SIG-M5 treated with dmso at 0.1 percent for 504 hours (cell line): ENCODE data around the gene ADORA1.

Experiments
- DNase-seq: peaks from one replicate; lab custom pipeline; 2025; ENCODE audit not compliant: unreplicated experiment; lab: John Stamatoyannopoulos, UW

ADORA1 gene

DNA sequence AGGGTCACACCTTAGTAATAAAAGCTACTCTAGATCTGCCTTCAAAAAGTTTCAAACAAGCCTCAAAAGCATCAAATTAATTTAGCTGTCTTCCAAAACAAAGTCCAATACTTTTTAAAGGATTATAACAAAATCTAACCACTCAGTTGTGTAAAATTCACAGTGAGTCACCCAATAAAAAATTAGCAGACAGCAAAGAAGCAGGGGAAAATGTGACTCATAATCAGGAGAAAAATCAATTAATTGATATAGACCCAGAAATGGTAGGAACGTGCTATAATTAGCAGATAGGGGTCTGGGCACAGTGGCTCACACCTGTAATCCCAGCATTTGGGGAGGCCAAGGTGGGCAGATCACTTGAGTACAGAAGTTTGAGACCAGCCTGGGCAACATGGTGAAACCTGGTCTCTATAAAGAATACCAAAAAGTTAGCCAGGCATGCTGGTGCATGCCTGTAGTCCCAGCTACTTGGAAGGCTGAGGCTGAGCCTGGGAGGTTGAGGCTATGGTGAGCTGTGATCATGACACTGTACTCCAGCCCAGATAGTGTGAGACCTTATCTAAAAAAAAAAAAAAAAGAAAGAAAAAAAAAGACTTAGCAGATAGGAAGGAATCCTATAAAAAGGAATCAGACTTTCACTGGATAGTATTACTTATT is 33.6 kb upstream of the ADORA1 start:
- no peak for DNase-seq

DNA sequence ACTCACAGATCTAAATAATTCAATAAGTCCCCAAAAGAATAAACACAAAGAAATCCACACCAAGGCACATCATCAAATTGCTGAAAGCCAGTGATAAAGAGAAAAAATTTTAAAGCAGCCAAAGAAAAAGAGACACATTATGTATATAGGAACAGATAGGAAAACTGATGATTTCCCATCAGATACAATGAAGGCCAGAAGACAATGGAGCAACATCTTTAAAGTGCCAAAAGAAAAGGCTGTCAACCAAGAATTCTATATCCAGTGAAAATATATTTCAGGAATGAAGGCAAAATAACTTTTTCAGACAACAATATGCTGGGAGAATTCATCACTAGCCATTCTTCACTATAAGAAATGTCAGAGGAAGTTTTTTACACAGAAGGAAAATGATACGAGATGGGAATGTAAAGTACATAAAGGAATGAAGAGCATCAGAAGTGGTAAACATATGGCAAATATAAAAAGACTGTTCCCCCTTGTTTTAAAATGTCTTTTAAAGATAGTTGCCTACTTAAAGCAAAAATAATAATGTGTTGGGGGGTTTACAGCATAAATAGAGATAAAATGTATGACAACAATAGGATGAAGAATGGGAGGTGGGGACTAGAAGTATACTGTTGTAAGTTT is 32.4 kb upstream of the ADORA1 start:
- no peak for DNase-seq

DNA sequence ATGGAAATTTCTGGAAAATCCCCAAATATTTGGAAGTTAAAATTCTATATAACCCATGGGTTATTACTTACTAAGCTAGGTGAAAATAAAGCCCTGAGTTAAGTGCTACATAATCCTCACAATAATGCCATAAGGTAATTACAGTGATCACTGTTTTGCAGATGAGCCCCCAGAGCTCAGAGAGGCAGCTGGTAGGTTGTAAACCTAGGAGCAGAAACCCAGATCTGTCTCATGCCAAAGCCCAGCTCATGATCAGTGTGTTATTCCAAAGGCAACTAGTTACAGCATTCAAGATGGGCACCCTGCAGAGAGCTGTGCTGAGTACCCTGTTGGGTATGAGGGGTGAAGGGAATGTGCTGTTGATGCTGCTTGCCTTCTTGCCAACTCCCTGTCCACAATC is 31.0 kb upstream of the ADORA1 start:
- no peak for DNase-seq

DNA sequence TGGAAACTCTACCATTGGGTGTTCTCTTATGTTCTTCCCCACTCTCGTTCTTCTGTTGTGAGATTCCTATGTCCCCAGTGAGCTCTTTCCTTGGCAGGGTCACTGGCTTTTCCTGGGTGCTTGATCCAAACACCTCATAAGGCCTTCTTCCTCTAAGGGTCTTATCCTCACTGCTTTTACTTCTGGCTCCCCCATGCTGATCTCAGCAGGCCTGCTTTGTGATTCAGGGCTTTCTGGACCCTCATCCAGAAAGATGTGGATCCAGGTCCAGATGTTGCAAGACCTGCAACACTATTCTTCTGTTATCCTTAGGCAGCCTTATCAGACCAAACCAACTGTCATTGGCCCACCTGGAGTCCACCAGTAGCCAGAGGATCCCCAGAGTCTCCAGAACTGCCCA is 30.5 kb upstream of the ADORA1 start:
- DNase-seq, result no peak

DNA sequence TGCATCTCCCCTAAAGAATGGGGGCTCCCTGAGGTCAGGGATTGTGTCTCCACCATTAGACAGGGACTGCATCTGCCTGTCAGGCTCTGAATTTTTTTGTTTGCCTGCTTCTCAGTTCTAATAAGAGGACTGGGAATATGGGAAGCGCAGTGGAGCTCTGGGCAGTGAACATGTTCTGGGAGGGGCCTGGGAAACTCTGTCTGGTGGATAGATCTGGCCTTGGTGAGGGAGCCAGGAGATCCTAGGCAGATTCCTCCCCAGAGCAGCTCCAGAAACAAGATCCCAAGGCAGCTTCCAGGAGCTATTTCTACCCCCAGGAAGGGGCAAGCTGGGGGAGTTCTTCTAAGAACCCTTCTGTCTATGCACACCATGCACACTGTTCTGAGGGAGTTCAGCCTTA is 29.1 kb upstream of the ADORA1 start:
- no peak for DNase-seq

DNA sequence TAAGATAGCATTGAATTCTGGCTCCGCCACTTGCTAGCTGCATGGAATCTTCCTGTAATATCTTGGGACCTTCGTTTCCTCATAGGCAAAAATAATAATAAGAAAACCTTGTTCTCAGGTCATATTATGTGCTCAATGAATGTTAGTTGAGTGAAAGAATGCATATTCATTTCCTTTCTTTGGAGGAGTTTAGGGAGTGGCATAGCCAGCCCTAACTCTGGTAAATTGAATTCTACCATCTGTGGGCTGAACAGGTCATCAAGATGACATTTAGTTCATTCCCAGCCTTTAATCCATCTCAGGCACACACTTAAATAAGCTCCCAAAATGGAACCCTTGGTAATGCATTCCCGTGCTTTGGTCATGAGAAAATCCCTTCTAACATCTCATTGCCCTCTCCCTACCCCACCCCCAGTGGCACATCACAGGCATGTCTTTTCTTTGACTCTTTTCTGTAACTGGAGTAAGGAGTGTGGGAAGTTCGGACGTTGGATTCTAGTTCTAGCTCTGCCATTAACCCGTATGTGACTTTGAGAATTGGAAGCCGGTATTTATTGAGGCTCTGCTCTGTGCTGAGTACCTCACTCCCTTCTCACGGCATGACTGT is 28.5 kb upstream of the ADORA1 start:
- no peak for DNase-seq

DNA sequence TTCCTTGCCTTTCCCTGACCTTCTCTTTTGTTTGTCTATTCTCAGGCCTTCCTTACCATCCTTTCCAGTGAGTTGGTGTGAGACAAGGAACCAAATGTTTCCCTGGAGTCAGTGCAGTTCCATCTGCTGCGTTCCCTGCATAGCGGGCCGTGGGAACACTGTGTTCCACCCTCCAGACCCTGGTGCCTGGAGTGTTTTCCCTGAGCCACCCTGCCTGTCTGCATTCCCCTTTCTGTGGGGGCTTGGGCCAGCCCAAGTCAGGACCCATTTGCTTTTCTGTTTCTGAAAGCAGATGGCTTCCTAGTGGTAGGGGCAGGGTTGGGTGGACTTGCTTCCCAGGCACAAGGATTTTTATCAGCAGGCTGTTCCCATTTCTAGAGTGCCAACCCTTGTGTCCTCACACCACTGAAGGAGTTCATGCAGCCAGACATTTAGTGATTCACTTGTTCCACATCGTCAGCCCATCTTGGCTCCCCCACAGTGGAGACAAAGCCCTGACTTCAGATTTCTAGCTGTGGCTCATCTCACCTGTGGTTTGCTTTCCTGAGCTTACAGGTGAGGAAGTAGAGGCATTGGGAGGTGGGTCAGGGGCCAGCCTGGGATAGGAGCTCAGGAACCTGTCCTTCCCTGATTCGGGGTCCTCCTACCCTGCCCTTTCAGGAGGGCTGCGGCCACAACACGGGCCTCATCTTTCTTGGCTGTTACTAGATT is 27.6 kb upstream of the ADORA1 start:
- no peak for DNase-seq

DNA sequence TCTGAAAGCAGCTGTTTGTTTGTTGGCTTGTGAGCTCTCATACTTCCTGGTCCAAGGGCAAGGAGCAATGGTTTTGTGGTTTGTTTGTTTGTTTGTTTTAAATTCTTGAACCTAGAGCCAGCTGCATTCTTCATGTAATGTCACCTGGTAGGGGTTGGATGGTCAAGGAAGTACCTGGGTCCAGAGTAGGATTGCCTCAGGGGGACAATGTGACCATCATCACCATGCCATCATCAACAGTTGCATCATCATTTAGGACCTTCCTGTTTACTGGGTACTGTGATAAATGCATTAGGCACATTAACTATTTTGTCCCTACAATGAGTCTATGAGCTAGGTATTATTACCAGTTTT is 27.0 kb upstream of the ADORA1 start:
- no peak for DNase-seq

DNA sequence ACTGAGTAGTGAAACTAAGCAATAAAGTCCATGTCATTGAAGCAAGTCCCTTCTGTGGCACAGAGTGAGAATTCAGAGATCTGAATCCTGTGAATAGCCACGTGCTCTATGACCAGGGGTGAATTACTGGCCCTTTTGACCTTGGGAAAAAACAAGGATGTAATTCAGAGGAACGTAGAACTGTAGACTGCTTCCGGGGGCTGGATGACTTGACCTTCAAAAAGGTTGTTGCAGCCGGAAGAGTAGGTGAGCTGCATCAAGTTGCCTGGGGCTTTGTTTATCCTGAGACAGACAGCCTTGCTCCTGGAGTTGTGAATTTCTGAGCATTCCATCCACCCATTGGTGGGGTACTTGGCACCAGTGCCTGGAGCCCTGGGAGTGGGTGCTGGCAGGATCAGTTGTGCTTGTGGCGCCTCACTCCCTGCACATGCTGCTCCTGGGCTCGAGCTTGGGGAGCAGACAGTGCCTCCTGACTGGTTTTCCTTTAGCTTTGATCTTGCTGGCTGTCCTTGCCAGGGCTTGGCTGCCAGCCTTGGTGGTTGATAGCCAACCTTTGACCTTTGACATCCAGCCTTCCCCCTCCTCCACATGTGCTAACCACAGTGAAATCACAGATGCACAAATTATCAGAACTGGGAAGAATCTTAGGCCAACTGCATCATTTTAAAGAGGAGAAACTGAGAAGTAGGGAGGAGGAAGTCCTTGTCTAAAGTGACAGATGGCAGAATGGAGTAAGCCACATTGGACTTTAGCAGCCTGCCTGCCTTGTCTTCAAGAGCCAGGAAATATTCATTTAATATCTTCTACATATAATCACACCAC is 25.5 kb upstream of the ADORA1 start:
- DNase-seq, result peak; percentile 28

DNA sequence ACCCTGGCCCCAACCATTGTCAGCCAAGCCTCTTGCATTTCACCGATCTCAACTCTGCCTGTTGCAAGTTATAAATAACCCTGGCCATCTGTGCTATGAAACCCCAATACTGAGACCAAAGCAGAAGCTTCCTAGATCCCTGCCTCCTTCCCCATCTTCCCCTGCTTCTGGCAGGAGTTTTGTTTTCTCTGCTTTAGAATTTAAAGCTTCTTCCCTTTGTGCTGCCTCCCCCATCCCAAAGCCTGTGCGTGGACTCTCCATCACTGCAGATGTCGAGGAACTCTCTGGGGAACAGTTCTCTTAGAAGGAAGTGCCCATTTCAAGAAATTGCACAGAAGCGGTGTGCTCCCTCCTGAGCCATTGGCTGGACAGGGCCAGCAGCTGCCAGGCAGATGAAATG is 24.3 kb upstream of the ADORA1 start:
- DNase-seq, result no peak

DNA sequence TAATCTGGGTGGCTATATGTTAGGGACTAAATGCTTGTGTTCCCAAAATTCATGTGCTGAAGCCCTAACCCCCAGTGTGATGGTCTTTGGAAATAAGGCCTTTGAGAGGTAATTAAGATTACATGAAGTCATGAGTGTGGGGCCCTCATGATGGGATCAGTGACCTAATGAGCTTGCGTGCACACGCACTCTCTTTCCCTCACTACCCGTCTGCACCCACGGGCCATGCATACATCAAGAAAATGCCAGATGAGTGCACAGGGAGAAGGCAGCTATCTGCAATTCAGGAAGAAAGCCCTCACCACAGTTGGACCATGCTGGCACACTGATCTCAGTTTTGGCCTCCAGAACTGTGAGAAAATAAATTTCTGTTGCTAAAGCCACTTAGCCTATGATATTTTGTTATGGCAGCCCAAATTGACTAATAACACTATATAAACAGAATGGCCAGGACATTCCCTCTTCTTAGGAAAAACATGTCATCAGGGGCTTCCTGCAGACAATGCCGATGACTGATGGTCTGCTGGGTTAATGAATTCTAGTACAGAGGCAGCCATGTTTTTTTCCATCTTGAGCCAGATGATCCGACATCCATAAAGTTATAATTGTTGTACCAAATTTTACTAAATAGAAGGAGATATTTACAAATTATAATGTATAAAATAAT is 23.6 kb upstream of the ADORA1 start:
- no peak for DNase-seq

DNA sequence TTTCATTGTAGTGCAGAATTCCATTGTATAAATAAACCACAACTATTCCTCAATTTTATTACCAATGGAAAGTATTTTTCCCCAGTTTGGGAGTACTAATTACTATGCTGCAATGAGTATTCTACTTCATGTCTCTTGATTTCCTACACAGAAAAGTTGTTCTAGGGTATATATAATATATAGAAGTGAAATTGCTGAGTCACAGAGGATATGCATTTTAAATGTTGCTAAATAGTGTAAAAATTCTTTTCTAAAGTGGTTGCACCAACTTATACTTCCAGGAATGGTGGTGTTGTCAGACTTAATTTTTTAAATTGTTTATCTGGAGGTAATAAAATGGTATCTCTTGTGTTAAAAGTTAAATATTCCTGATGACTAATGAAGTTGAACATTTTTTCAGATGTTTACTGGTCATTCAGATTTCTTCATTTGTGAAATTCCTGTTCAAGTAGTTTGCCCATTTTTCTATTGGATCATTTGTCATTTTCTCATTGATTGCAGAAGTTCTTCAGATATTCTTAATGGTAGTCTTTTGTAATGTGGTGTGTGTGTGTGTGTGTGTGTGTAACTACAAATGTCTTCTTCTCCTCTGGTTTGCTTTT is 22.6 kb upstream of the ADORA1 start:
- peak; percentile 22 for DNase-seq

DNA sequence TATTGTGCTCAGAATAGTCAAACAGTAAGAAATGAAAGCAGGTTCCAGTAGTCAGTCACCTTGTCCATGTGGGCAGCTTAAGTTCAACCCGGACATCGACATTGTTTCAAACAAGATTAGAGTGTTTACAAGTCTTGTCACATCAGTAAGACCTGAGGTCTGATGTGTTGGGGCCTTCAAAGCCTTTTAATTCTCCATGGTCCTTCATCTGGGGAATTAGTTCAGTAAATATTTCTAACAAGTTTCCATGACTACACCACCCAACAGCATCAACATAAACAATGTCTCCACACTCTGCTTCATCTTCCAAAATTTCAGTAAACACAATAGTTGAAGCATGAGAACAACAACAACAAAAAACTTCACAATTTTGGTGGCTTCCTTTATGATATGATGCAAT is 15.1 kb upstream of the ADORA1 start:
- no peak for DNase-seq

DNA sequence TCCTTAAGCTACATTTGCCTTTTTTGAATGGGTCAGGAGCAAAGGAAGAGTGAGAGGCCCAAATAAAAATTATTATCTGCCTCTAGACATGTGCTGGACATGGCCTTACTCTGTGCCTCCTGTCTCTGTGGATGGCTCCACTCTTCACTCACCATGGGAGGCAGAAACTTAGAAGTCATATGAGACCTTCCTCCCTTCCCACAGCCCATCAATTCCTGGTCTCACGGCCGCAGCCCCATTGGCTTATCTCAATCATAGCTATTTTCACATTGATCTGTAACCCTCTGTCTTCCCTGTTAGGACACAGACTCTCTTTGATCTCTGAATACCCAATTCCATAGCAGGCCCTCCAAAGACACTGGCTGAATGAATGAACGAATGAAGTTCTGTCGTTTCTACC is 14.2 kb upstream of the ADORA1 start:
- no peak for DNase-seq

DNA sequence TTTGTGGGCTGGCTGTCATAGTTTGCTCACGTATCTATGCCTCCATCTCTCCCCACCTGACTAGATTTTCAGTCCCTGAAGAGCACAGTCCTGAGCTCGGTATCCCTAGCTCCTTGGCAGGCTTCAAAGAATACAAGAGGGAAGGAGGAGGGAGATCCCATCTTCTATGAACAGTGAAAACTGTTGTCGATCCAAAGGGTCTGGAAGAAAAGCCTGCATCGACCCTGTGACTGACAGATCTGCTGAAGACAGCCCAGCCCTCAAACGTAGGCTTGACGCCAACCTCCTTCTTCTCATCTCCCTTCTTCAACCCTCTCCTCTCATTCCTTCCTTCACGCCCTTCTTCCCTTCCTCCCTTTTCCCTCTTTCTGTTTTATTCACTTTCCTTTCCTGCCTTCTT is 13.3 kb upstream of the ADORA1 start:
- DNase-seq, result no peak

DNA sequence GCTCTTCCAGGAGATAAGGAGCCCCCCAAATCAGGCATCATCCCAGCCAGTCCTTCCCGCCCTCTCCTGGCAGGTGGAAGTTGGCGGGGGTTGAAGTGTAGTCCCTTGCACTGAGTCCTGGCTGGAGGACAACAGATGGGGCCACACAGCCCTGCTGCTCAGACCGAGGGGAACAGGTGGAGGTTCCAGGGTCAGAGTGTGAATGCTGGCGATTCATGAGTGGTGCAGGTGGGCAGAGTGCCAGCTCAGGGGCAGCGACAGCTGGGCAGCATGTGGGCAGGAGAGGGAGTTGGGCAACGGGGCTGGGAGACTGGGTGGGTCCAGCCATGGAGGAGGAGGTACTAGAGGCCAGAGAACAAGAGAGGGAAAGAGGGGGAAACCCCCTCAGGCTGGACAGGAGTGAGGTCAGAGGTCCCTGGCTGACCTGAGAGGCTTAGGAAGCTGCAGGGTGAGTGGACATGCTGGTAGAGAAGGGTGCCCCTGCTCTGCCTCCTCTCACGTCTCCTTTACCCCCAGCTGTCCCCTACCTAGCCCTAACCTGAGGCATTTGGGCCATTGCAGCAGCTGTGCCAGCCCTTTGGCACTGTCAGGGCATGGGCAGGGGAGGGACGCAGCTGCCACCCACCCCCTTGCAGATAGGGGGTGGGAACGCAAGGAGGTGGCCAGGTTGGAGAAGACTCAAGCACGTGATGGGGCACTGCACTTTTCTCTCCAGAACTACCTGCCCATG is 11.3 kb upstream of the ADORA1 start:
- DNase-seq, result no peak

DNA sequence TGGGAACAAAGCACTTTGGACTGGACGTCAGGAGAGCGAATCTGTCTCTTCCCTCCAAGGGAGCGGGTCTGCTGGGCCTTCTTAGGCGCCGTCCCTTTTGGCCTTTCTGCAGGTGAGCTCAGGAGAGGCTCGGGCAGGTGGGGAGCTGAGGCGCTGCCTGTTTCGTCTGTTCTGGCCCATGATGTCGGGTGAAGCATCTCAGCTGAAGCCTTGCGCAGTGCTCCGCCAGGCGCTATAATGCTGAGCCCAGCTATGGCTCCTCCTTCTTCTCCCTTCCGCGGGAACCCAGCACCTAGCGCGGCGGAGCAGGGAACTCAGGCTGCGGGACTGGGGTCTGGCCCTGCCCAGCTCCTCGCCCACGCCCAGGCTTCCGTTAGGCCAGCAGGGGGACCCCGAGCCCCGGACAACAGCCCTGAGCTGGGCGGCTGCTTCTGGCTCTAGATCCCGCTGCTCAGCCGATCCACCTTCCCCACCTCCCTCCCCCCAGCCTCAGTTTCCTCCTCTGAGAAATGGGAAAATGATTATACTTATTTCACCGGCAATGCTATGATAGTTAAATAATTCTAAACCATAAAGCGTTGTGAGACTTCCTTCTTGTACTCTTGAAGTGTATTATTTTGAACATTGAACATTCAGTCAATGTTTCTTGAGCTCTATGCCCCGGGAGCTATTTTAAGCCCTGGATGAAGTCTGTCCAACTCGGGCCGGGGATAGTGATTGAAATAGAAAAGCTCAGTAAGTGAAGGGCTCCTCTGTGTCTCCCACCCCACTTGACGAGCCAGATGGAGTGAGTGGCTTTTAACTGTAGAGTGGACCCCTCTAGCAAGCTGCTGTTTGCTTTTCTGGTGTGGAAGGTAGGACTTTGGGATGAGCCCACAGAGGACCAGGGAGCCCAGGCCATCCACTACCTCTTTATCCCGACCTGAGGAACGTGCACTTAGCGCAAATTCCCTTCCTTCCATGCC is 9.6 kb upstream of the ADORA1 start:
- DNase-seq, result peak; percentile 71

DNA sequence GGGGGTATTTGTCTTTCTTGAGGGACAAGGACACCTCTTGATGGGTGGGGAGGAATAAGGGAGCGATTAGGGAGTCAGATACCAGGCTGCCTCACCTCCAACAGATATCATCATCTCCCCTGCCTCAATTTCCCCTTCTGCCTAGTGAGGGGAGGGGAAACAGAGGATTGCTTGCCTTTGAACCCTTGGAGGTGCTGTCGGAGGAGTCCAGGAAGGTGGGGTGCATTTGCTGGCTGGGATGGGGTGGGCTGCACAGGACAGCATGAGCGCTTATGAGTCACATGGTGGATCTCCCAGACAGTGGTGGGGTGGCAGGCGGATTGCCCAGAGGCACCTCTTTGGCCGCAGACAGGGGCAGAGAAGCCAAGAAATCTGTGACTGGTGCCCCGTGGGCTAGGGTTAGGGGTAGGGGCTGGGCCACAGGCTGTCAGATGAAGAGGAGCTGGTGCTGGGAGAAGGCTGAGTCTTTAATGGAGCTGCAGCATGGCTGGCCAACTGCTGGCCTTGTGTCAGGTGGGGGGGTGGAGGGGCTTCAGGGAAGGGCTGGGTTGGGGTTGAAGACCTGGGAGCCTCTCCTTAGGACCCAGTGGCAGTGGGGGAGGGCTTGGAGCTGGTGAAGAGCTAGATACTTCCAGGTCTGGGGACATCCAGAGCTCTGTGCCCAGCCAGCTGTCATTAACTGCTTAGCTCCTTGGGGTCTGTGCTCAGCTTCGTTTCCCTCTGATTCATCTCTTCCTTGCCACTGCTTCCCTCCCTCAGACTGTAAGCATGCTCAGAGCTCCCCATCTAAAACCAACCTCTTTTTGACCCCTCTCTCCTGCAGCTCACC is 7.0 kb upstream of the ADORA1 start:
- no peak for DNase-seq
